ENCODE measurements around the gene FBXL20. TPM values are rescaled to one million over a fixed set of nuclear protein-coding genes. Genes with fewer than 3 reads are reported as not detected.
"Not testable (repeated sequence)": the region's sequence is repeated elsewhere in the genome, so short reads cannot be mapped to it uniquely, and the experiment has no call there.

FBXL20 gene
- total and polyA plus RNA-seq, 2 of the 8 experiments (the other 6 are each of a cell fraction or from before 2014, with no cell fraction given): 5.5 to 11.0 TPM

DNA sequence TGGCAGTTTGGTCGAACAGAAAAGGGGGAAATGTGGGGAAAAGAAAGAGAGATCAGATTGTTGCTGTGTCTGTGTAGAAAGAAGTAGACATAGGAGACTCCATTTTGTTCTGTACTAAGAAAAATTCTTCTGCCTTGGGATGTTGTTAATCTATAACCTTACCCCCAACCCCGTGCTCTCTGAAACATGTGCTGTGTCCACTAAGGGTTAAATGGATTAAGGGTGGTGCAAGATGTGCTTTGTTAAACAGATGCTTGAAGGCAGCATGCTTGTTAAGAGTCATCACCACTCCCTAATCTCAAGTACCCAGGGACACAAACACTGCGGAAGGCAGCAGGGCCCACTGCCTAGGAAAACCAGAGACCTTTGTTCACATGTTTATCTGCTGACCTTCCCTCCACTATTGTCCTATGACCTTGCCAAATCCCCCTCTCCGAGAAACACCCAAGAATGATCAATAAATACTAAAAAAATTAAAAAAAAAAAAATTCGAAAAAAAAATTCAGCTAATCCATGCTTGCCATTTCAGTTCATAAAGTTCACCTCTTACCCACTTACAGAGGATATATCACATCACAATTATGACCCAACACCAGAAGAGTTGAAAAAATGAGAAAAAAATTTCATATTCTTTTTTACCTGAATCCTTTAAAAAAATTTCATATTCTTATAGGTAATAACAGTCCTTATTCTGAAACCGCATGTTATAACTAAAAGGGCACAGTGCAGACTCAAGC lies 67.2 kb downstream of the FBXL20 start:
- H3K27me3 ChIP-seq (replicated peaks in 1 of 4; ENCODE audit: control insufficient read depth in 3 of 4, extremely low read depth in 1 of 4, insufficient read depth in 3 of 4, low read length in 3 of 4); H3K36me3 ChIP-seq (ENCODE audit: control insufficient read depth in 2 of 4, insufficient read depth in 4 of 4, low read length in 3 of 4); FAIRE-seq; H3K14ac ChIP-seq (ENCODE audit: insufficient read length); H2BK15ac ChIP-seq (ENCODE audit: low read length); H3K4me2 ChIP-seq (ENCODE audit: insufficient read depth in 1 of 2, low read depth in 2 of 2, low read length in 2 of 2); H3K4me3 ChIP-seq (ENCODE audit: extremely low read depth in 1 of 4, insufficient read depth in 2 of 4, low read depth in 3 of 4, low read length in 4 of 4); H3K9ac ChIP-seq (replicated peaks in 1 of 4; ENCODE audit: extremely low read depth in 1 of 4, low read depth in 3 of 4, low read length in 3 of 4); H4K20me1 ChIP-seq (replicated peaks in 1 of 2; ENCODE audit: control insufficient read depth in 1 of 2, insufficient read depth in 2 of 2, low read length in 2 of 2); CTCF ChIA-PET (ENCODE audit: partially characterized antibody); H3K56ac ChIP-seq (replicated peaks; ENCODE audit: insufficient read length, low read depth, low read length); H4K8ac ChIP-seq (ENCODE audit: extremely low read depth, insufficient read depth, low read length); H3K79me2 ChIP-seq (ENCODE audit: control insufficient read depth in 1 of 2, insufficient read depth in 2 of 2, low read length in 2 of 2); H3K23ac ChIP-seq (ENCODE audit: insufficient read length); H3K18ac ChIP-seq (ENCODE audit: extremely low read depth, low read length); H2BK20ac ChIP-seq (ENCODE audit: low read length); H3K4ac ChIP-seq (replicated peaks; ENCODE audit: insufficient read length, low read depth, low read length); DNase-seq (ENCODE audit: low read depth in 1 of 2, low spot score in 2 of 2); H3K79me1 ChIP-seq (ENCODE audit: low read depth, low read length); H2AK5ac ChIP-seq (ENCODE audit: low read depth, low read length); H3K27ac ChIP-seq (ENCODE audit: low read depth, low read length); H4K91ac ChIP-seq (replicated peaks; ENCODE audit: insufficient read length, low read length); H2BK120ac ChIP-seq (replicated peaks; ENCODE audit: low read depth, low read length); H2BK5ac ChIP-seq (ENCODE audit: low read depth, low read length); H2AFZ ChIP-seq (ENCODE audit: low read length); H3K4me1 ChIP-seq (replicated peaks in 1 of 4; ENCODE audit: control insufficient read depth in 3 of 4, insufficient read depth in 4 of 4, low read length in 3 of 4); H4K5ac ChIP-seq (ENCODE audit: insufficient read length, low read depth, low read length); H3K23me2 ChIP-seq (ENCODE audit: low read depth, low read length); H2BK12ac ChIP-seq (ENCODE audit: low read depth, low read length): not testable (repeated sequence)
- POLR2A ChIA-PET (ENCODE audit: partially characterized antibody): interaction anchor here (0.6 to 1.2 kb wide), 2 partner anchors 67 to 1084 kb away, joined by 3 read pairs; no protein-coding TSS in a partner anchor
- H3K9me3 ChIP-seq (ENCODE audit: insufficient read depth in 2 of 2, low read depth in 1 of 2, low read length in 1 of 2): peaks cover 0 to 12% of the 10 kb centered on the region in 2 experiments; a peak in 2 of 4 replicates
- 86% methylated on average over 5 of the region's 6 CpGs; no CpG with 5 or more reads in 1 of the 2 experiments for WGBS, 2 experiments (ENCODE audit: extremely low coverage in 1 of 2, insufficient coverage in 1 of 2, insufficient read length in 1 of 2, insufficient replicate concordance in 2 of 2, low coverage in 1 of 2, low lambda C conversion rate in 2 of 2, missing lambda C conversion rate in 1 of 2)

Measured in H1 (cell line).